BJ (cell line): ENCODE data around the gene KCNQ5. TPM values are rescaled to one million over a fixed set of nuclear protein-coding genes. Genes with fewer than 3 reads are reported as not detected.

ENCODE experiments used
- CTCF ChIA-PET: fragments of 350-600 bp; formaldehyde crosslinking; extraction: SDS; loops from one replicate; lab custom pipeline; 2021; ENCODE audit warnings: antibody characterized with exemption, inconsistent platforms; lab: Yijun Ruan, JAX
- POLR2A ChIA-PET: fragments of 300-600 bp; sonication (Branson Sonifier 250); formaldehyde crosslinking; extraction: SDS; loops from one replicate; lab custom pipeline; 2021; ENCODE audit warnings: antibody characterized with exemption; lab: Charles Lee
- DNase-seq: peaks from one replicate; pipeline ENCODE4 v3.0.0-alpha.2; 2011; ENCODE audit warnings: low read depth
- H3K27me3 ChIP-seq: 2 replicates; pipeline ENCODE4 v1.6.0; 2011; ENCODE audit warnings: low read length; ENCODE audit not compliant: control insufficient read depth, insufficient read depth
- H3K36me3 ChIP-seq: 2 replicates; pipeline ENCODE4 v1.5.1; 2011; ENCODE audit warnings: low read length; ENCODE audit not compliant: control insufficient read depth, insufficient read depth
- H3K4me3 ChIP-seq: 2 replicates; pipeline ENCODE4 v1.5.1; 2011; ENCODE audit warnings: low read depth, mild to moderate bottlenecking, control low read depth, low read length
- CTCF ChIP-seq: IDR thresholded peaks from 2 replicates; pipeline ENCODE4 v1.5.1; 2011; ENCODE audit warnings: low read depth, mild to moderate bottlenecking, control low read depth, inconsistent platforms, low read length, moderate library complexity; ENCODE audit not compliant: insufficient read depth
- polyA plus RNA-seq: library from polyadenylated mRNA; depleted of rRNA; stranded (reverse); fragments of >200 nt; gene quantifications from 2 replicates; pipeline ENCODE4 v1.2.3, GENCODE V29; 2011

Gene KCNQ5
- polyA plus RNA-seq, 1 experiment = 1.4 TPM

GRCh38 chr6:73036689-73037088 is 414.8 kb downstream of the KCNQ5 start:
- CTCF ChIA-PET = interaction anchor here (0.6 kb wide), 1 partner anchor 13 kb away, joined by 4 read pairs; no protein-coding TSS in a partner anchor
- no peak for DNase-seq
- no peak overlapping the region for H3K4me3 ChIP-seq
- no peak for TF ChIP-seq CTCF
- H3K36me3 ChIP-seq = no peaks in the 10 kb centered on the region
- POLR2A ChIA-PET = no interaction called here
- H3K27me3 ChIP-seq = no peaks in the 10 kb centered on the region

GRCh38 chr6:73041051-73041450 is 419.2 kb downstream of the KCNQ5 start:
- no peak overlapping the region for H3K4me3 ChIP-seq

GRCh38 chr6:73042892-73043291 is 421.0 kb downstream of the KCNQ5 start:
- no peak overlapping the region for H3K4me3 ChIP-seq
- ChIA-PET CTCF (no interaction called here), POLR2A (no interaction called here)
- DNase-seq = no peak
- no peaks in the 10 kb centered on the region for H3K36me3 ChIP-seq
- no peaks in the 10 kb centered on the region for H3K27me3 ChIP-seq
- no peak for TF ChIP-seq CTCF

More at GRCh38 chr6:73041051-73041450, 419.2 kb downstream of the KCNQ5 start:
- Histone ChIP-seq H3K36me3 (no peaks in the 10 kb centered on the region), H3K27me3 (no peaks in the 10 kb centered on the region)
- ChIA-PET POLR2A (no interaction called here), CTCF (interaction anchor here (1.0 kb wide), 1 partner anchor 12 kb away, joined by 4 read pairs; no protein-coding TSS in a partner anchor)
- TF ChIP-seq CTCF = no peak
- no peak for DNase-seq

- CTCF ChIA-PET = interaction anchor here (1.0 kb wide), 1 partner anchor 13 kb away, joined by 4 read pairs; no protein-coding TSS in a partner anchor
Observed at GRCh38 chr6:73043446-73043845, 421.6 kb downstream of the KCNQ5 start.

GRCh38 chr6:73045609-73046008 is 423.7 kb downstream of the KCNQ5 start:
- Histone ChIP-seq H3K27me3 (no peaks in the 10 kb centered on the region), H3K36me3 (no peaks in the 10 kb centered on the region), H3K4me3 (no peak overlapping the region)
- ChIA-PET CTCF (no interaction called here), POLR2A (no interaction called here)
- no peak for DNase-seq
- no peak for TF ChIP-seq CTCF

More at GRCh38 chr6:73043446-73043845, 421.6 kb downstream of the KCNQ5 start:
- H3K27me3 ChIP-seq = no peaks in the 10 kb centered on the region
- no peak for DNase-seq
- no peaks in the 10 kb centered on the region for H3K36me3 ChIP-seq
- no peak overlapping the region for H3K4me3 ChIP-seq
- POLR2A ChIA-PET = no interaction called here
- no peak for TF ChIP-seq CTCF
